Kidney epithelial cell (primary cell): ENCODE data around the gene MAP1S. TPM values are rescaled to one million over a fixed set of nuclear protein-coding genes. Genes with fewer than 3 reads are reported as not detected.

Experiments used
- DNase-seq: peaks from one replicate; pipeline ENCODE4 v3.0.0-alpha.2; 2010; ENCODE audit warnings: low read depth
- H3K27me3 ChIP-seq: 2 replicates; pipeline ENCODE4 v1.6.0; 2011; ENCODE audit warnings: low read length; ENCODE audit not compliant: control insufficient read depth, insufficient read depth
- H3K36me3 ChIP-seq: 2 replicates; pipeline ENCODE4 v1.5.1; 2011; ENCODE audit warnings: low read length; ENCODE audit not compliant: control insufficient read depth, insufficient read depth
- H3K4me3 ChIP-seq: 2 replicates; pipeline ENCODE4 v1.5.1; 2011; ENCODE audit warnings: low read depth, mild to moderate bottlenecking, control low read depth, low read length
- CTCF ChIP-seq: IDR thresholded peaks from 2 replicates; pipeline ENCODE4 v1.5.1; 2011; ENCODE audit warnings: mild to moderate bottlenecking, moderate library complexity, low read length, control low read depth, inconsistent platforms; ENCODE audit not compliant: insufficient read depth, poor library complexity, severe bottlenecking
- total RNA-seq: library from RNA; depleted of rRNA; stranded (reverse); fragments of >200 nt; gene quantifications from 2 replicates; pipeline ENCODE4 v1.2.3, GENCODE V29; 2015

MAP1S gene
- total RNA-seq, 1 donor from 2014 or later = 43.1 TPM

DNA sequence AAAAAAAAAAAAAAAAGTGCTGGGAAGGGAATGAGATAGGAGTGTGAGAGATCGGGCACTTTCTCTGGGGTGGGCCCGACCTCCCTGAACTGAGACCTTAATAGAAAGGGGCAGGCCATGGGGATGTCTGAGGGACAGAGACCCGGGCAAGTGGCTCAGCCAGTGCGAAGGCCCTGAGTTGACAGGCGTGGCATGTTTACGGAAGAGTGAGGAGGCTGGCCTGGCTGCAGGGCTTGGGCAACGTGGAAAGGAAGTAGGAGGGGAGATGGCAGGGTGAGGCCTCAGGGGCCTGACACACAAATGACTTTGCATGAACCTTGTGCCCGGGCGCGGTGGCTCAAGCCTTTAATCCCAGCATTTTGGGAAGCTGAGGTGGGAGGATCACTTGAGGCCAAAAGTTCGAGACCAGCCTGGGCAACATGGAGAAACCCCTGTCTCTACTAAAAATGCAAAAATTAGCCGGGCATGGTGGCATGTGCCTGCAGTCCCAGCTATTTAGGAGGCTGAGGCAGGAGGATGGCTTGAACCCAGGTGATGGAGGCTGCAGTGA, 45.9 kb downstream of the MAP1S start:
- no peak for DNase-seq
- no peaks in the 10 kb centered on the region for H3K36me3 ChIP-seq
- H3K27me3 ChIP-seq = no peaks in the 10 kb centered on the region
- H3K4me3 ChIP-seq = no peak overlapping the region
- TF ChIP-seq CTCF = no peak

GRCh38 chr19:17766543-17767131, 47.4 kb downstream of the MAP1S start:
- H3K27me3 ChIP-seq = no peaks in the 10 kb centered on the region
- no peak for DNase-seq
- H3K36me3 ChIP-seq = no peaks in the 10 kb centered on the region
- peak; percentile 98 for TF ChIP-seq CTCF
- H3K4me3 ChIP-seq = no peak overlapping the region

DNA sequence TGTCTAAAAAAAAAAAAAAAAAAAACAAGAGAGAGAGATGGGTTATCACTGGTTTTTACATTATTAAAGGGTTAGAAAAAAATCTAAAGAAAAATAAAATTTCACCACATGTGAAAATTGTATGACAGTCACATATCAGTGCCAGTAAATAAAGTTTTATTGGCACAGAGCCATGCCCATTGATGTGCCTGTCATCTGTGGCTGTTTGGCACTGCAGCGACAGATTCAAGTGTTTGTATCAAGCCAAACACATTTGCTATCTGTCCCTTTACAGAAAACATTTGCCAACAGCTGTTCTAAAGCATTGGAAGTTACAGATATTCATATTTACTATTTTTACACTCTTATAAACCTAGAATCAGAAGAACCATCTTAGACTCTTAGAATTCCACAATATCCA, 48.3 kb downstream of the MAP1S start:
- Histone ChIP-seq H3K4me3 (no peak overlapping the region), H3K27me3 (no peaks in the 10 kb centered on the region), H3K36me3 (no peaks in the 10 kb centered on the region)
- TF ChIP-seq CTCF = no peak
- no peak for DNase-seq

DNA sequence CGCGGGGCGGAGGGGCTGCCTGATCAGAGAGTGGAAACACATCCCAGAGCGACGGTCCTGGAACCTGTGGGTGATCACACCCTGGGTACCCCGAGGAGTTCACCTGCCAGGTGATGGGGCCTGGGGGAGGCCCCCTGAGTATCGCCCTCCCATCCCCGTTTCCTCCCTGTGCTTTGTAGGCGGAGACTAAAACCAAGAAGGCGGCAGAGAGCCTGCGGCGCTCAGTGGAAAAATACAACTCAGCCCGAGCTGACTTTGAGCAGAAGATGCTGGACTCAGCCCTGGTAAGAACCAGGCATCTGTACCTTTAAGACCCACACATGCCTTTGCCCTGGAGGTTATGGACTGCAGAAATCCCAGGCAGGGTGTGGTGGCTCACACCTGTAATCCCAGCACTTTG, 51.3 kb downstream of the MAP1S start:
- no peak for DNase-seq
- TF ChIP-seq CTCF = no peak
- Histone ChIP-seq H3K4me3 (no peak overlapping the region), H3K27me3 (no peaks in the 10 kb centered on the region), H3K36me3 (no peaks in the 10 kb centered on the region)

GRCh38 chr19:17772172-17772571, 52.9 kb downstream of the MAP1S start:
- Histone ChIP-seq H3K36me3 (no peaks in the 10 kb centered on the region), H3K27me3 (peaks cover 7% of the 10 kb centered on the region), H3K4me3 (no peak overlapping the region)
- TF ChIP-seq CTCF = no peak
- no peak for DNase-seq

DNA sequence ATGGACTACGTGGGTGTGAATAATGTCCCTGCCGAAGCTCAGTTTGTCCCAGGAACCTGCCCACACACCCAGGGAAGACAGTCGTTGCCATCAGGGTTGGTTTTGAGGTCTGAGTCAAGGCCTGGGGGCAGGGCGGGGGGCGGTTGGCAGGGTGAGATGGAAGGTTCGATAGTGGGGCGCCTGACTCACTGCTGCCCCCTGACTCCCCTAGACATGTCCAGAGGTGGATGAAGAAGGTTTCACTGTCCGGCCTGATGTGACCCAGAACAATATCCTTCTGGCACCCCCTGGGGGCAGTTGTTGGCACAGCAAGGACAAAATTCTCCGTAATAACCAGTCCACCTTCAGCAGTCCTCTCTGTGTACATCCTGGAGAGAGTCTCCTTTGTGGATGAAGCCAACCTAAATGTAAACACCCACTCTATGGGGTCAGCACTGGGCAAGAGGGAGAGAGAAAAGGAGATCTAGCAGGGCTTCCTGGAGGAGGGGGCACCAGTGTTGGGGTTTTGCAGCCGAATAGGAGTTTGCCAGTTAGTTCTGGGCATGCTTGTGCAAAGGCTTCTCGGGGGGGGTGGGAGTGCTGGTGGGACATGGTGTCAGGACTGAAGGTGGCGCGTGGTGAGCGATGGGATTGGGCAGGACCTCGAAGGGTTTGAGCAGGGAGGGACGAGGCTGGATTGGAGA, 56.1 kb downstream of the MAP1S start:
- no peak for DNase-seq
- Histone ChIP-seq H3K4me3 (no peak overlapping the region), H3K36me3 (no peaks in the 10 kb centered on the region), H3K27me3 (peaks cover 7% of the 10 kb centered on the region)
- peak; percentile 56 for TF ChIP-seq CTCF
